Progenitor cell of endocrine pancreas (in vitro differentiated cells): ENCODE results near the gene PIP5K1C. TPM values are rescaled to one million over a fixed set of nuclear protein-coding genes. Genes with fewer than 3 reads are reported as not detected.
A peak's percentile ranks its signal among the peaks of the same experiment; 100 is the strongest.
"Not testable (repeated sequence)": the region's sequence is repeated elsewhere in the genome, so short reads cannot be mapped to it uniquely, and the experiment has no call there.

Experiments used
- DNase-seq: peaks from one replicate; pipeline ENCODE4 v3.0.0; 2021; ENCODE audit warnings: low spot score; ENCODE audit not compliant: unreplicated experiment
- H3K27ac Mint-ChIP-seq: 2 replicates; pipeline ENCODE4 v1.8.0; 2021; ENCODE audit warnings: mild to moderate bottlenecking, moderate library complexity, mixed read lengths
- H3K27me3 Mint-ChIP-seq: 2 replicates; pipeline ENCODE4 v1.8.0; 2021; ENCODE audit warnings: mixed read lengths
- H3K36me3 Mint-ChIP-seq: 2 replicates; pipeline ENCODE4 v1.8.0; 2022; ENCODE audit warnings: mixed read lengths; ENCODE audit not compliant: insufficient read depth
- H3K4me1 Mint-ChIP-seq: 2 replicates; pipeline ENCODE4 v1.8.0; 2021; ENCODE audit warnings: low read depth, mixed read lengths
- H3K4me3 Mint-ChIP-seq: 2 replicates; pipeline ENCODE4 v1.8.0; 2021; ENCODE audit warnings: low read depth, mild to moderate bottlenecking, moderate library complexity, mixed read lengths
- H3K9me3 Mint-ChIP-seq: 2 replicates; pipeline ENCODE4 v1.8.0; 2021; ENCODE audit warnings: low read depth, mixed read lengths
- CTCF ChIP-seq: fragments of 200-600 bp; sonication (generic); IDR thresholded peaks from one replicate; pipeline ENCODE4 v1.5.0; 2021; ENCODE audit warnings: antibody characterized with exemption, mild to moderate bottlenecking; ENCODE audit not compliant: unreplicated experiment
- total RNA-seq: library from RNA; stranded (reverse); gene quantifications from 2 replicates; pipeline ENCODE4 v1.2.1, GENCODE V29; 2021

Gene PIP5K1C
- total RNA-seq, 1 donor from 2014 or later, result 51.7 TPM

- TF ChIP-seq CTCF, result no peak
- peaks cover 37% of the 10 kb centered on the region for H3K27me3 Mint-ChIP-seq
- H3K4me1 Mint-ChIP-seq, result no peaks in the 10 kb centered on the region
- no peak overlapping the region for H3K27ac Mint-ChIP-seq
- no peak for DNase-seq
- H3K36me3 Mint-ChIP-seq, result no peaks in the 10 kb centered on the region
- H3K4me3 Mint-ChIP-seq, result no peak overlapping the region
- no peaks in the 10 kb centered on the region for H3K9me3 Mint-ChIP-seq
Measured at GRCh38 chr19:3589439-3589838, 110.8 kb downstream of the PIP5K1C start.

- no peak overlapping the region for H3K27ac Mint-ChIP-seq
- no peak for TF ChIP-seq CTCF
- H3K4me1 Mint-ChIP-seq, result no peaks in the 10 kb centered on the region
- no peak for DNase-seq
- H3K4me3 Mint-ChIP-seq, result no peak overlapping the region
- peaks cover 44% of the 10 kb centered on the region for H3K27me3 Mint-ChIP-seq
- no peaks in the 10 kb centered on the region for H3K9me3 Mint-ChIP-seq
- no peaks in the 10 kb centered on the region for H3K36me3 Mint-ChIP-seq
Measured at GRCh38 chr19:3586707-3587346, 113.4 kb downstream of the PIP5K1C start.

GRCh38 chr19:3586127-3586626 lies 114.1 kb downstream of the PIP5K1C start:
- Mint-ChIP-seq H3K9me3 (no peaks in the 10 kb centered on the region), H3K4me3 (no peak overlapping the region), H3K27me3 (peaks cover 38% of the 10 kb centered on the region), H3K36me3 (no peaks in the 10 kb centered on the region), H3K4me1 (no peaks in the 10 kb centered on the region), H3K27ac (no peak overlapping the region)
- no peak for DNase-seq
- TF ChIP-seq CTCF, result peak; percentile 54

GRCh38 chr19:3585301-3586126 lies 114.8 kb downstream of the PIP5K1C start, which contains the start of gene GIPC3:
Gene GIPC3 (plus strand): TSS chr19:3585478. CDS start chr19:3585598, 120 bp downstream.
- no peak within 1 kb of the TSS for H3K27ac Mint-ChIP-seq
- no peaks in the 10 kb centered on the region for H3K9me3 Mint-ChIP-seq
- H3K4me3 Mint-ChIP-seq, result no peak within 1 kb of the TSS
- no peak for TF ChIP-seq CTCF
- H3K4me1 Mint-ChIP-seq, result no peaks in the 10 kb centered on the region
- H3K27me3 Mint-ChIP-seq, result peaks cover 43% of the 10 kb centered on the region
- DNase-seq, result no peak
- no peaks in the 10 kb centered on the region for H3K36me3 Mint-ChIP-seq

- peaks cover 55% of the 10 kb centered on the region for H3K27me3 Mint-ChIP-seq
- not testable (repeated sequence) for H3K36me3 Mint-ChIP-seq, H3K4me1 Mint-ChIP-seq, H3K27ac Mint-ChIP-seq, H3K9me3 Mint-ChIP-seq, DNase-seq, H3K4me3 Mint-ChIP-seq
Measured at GRCh38 chr19:3584036-3584802, 116.0 kb downstream of the PIP5K1C start.

GRCh38 chr19:3581792-3582191 lies 118.5 kb downstream of the PIP5K1C start:
- H3K4me1 Mint-ChIP-seq, H3K4me3 Mint-ChIP-seq, H3K9me3 Mint-ChIP-seq, DNase-seq, H3K27ac Mint-ChIP-seq, H3K36me3 Mint-ChIP-seq: not testable (repeated sequence)
- H3K27me3 Mint-ChIP-seq, result peaks cover 52% of the 10 kb centered on the region
